ENCODE results near the gene SOX6. TPM values are rescaled to one million over a fixed set of nuclear protein-coding genes. Genes with fewer than 3 reads are reported as not detected.

SOX6 gene
- total RNA-seq, 1 donor from 2014 or later: 1.4 TPM

GRCh38 chr11:16239141-16240105 lies 116.9 kb downstream of the SOX6 start:
- DNase-seq: no peak
- Mint-ChIP-seq H3K27ac (ENCODE audit: unreplicated experiment) (no peak overlapping the region), H3K4me1 (ENCODE audit: low read depth, unreplicated experiment) (peaks cover 2% of the 10 kb centered on the region), H3K4me3 (ENCODE audit: unreplicated experiment) (no peak overlapping the region), H3K9me3 (ENCODE audit: unreplicated experiment) (no peaks in the 10 kb centered on the region), H3K36me3 (ENCODE audit: unreplicated experiment) (no peaks in the 10 kb centered on the region), H3K27me3 (ENCODE audit: unreplicated experiment) (no peaks in the 10 kb centered on the region)
- TF ChIP-seq CTCF (IDR thresholded peaks at IDR 0.05; ENCODE audit: partially characterized antibody, unreplicated experiment): no peak

- no peak overlapping the region for H3K4me3 Mint-ChIP-seq (ENCODE audit: unreplicated experiment)
- H3K27me3 Mint-ChIP-seq (ENCODE audit: unreplicated experiment): no peaks in the 10 kb centered on the region
- no peak overlapping the region for H3K27ac Mint-ChIP-seq (ENCODE audit: unreplicated experiment)
Measured at GRCh38 chr11:16226245-16226644, 130.1 kb downstream of the SOX6 start.

GRCh38 chr11:16225623-16226022 lies 130.7 kb downstream of the SOX6 start:
- Mint-ChIP-seq H3K9me3 (ENCODE audit: unreplicated experiment) (no peaks in the 10 kb centered on the region), H3K27me3 (ENCODE audit: unreplicated experiment) (no peaks in the 10 kb centered on the region), H3K36me3 (ENCODE audit: unreplicated experiment) (no peaks in the 10 kb centered on the region), H3K27ac (ENCODE audit: unreplicated experiment) (no peak overlapping the region), H3K4me3 (ENCODE audit: unreplicated experiment) (no peak overlapping the region), H3K4me1 (ENCODE audit: low read depth, unreplicated experiment) (no peaks in the 10 kb centered on the region)
- DNase-seq: no peak
- TF ChIP-seq CTCF (IDR thresholded peaks at IDR 0.05; ENCODE audit: partially characterized antibody, unreplicated experiment): no peak

More at GRCh38 chr11:16226245-16226644, 130.1 kb downstream of the SOX6 start:
- H3K4me1 Mint-ChIP-seq (ENCODE audit: low read depth, unreplicated experiment): no peaks in the 10 kb centered on the region
- no peak for TF ChIP-seq CTCF (IDR thresholded peaks at IDR 0.05; ENCODE audit: partially characterized antibody, unreplicated experiment)
- no peak for DNase-seq
- H3K36me3 Mint-ChIP-seq (ENCODE audit: unreplicated experiment): no peaks in the 10 kb centered on the region
- no peaks in the 10 kb centered on the region for H3K9me3 Mint-ChIP-seq (ENCODE audit: unreplicated experiment)

GRCh38 chr11:16223558-16223957 lies 132.8 kb downstream of the SOX6 start:
- no peak for DNase-seq
- TF ChIP-seq CTCF (IDR thresholded peaks at IDR 0.05; ENCODE audit: partially characterized antibody, unreplicated experiment): no peak
- no peaks in the 10 kb centered on the region for H3K27me3 Mint-ChIP-seq (ENCODE audit: unreplicated experiment)
- no peaks in the 10 kb centered on the region for H3K4me1 Mint-ChIP-seq (ENCODE audit: low read depth, unreplicated experiment)
- no peak overlapping the region for H3K27ac Mint-ChIP-seq (ENCODE audit: unreplicated experiment)
- no peak overlapping the region for H3K4me3 Mint-ChIP-seq (ENCODE audit: unreplicated experiment)
- no peaks in the 10 kb centered on the region for H3K36me3 Mint-ChIP-seq (ENCODE audit: unreplicated experiment)
- no peaks in the 10 kb centered on the region for H3K9me3 Mint-ChIP-seq (ENCODE audit: unreplicated experiment)

- H3K27me3 Mint-ChIP-seq (ENCODE audit: unreplicated experiment): no peaks in the 10 kb centered on the region
- no peaks in the 10 kb centered on the region for H3K9me3 Mint-ChIP-seq (ENCODE audit: unreplicated experiment)
- no peak for DNase-seq
- H3K4me3 Mint-ChIP-seq (ENCODE audit: unreplicated experiment): no peak overlapping the region
- TF ChIP-seq CTCF (IDR thresholded peaks at IDR 0.05; ENCODE audit: partially characterized antibody, unreplicated experiment): no peak
- no peak overlapping the region for H3K27ac Mint-ChIP-seq (ENCODE audit: unreplicated experiment)
- no peaks in the 10 kb centered on the region for H3K36me3 Mint-ChIP-seq (ENCODE audit: unreplicated experiment)
- no peaks in the 10 kb centered on the region for H3K4me1 Mint-ChIP-seq (ENCODE audit: low read depth, unreplicated experiment)
Measured at GRCh38 chr11:16217631-16218030, 138.7 kb downstream of the SOX6 start.
